H9 (cell line): ENCODE measurements around the gene RNF8. TPM values are rescaled to one million over a fixed set of nuclear protein-coding genes. Genes with fewer than 3 reads are reported as not detected.

Experiments
- DNase-seq: peaks from one replicate; pipeline ENCODE4 v3.0.0-alpha.2; 2017
- H2AFZ ChIP-seq: one replicate; pipeline ENCODE4 v1.6.1; 2013; ENCODE audit warnings: mild to moderate bottlenecking, low read length, control low read depth, moderate library complexity
- H2AK5ac ChIP-seq: 2 replicates; pipeline ENCODE4 v1.6.1; 2013; ENCODE audit warnings: low read length, control low read depth, mixed read lengths; ENCODE audit not compliant: insufficient read length
- H2BK120ac ChIP-seq: one replicate; pipeline ENCODE4 v1.6.1; 2013; ENCODE audit warnings: low read depth, mild to moderate bottlenecking, low read length, control low read depth, inconsistent platforms; ENCODE audit not compliant: poor library complexity, severe bottlenecking
- H2BK12ac ChIP-seq: 2 replicates; pipeline ENCODE4 v1.6.1; 2013; ENCODE audit warnings: low read length, control low read depth, mixed read lengths, low read depth; ENCODE audit not compliant: insufficient read length
- H2BK15ac ChIP-seq: 2 replicates; pipeline ENCODE4 v1.6.1; 2013; ENCODE audit warnings: low read depth, low read length, control low read depth
- H2BK20ac ChIP-seq: one replicate; pipeline ENCODE4 v1.6.1; 2013; ENCODE audit warnings: low read depth, mild to moderate bottlenecking, low read length, control low read depth, inconsistent platforms; ENCODE audit not compliant: poor library complexity, severe bottlenecking
- H2BK5ac ChIP-seq: 2 replicates; pipeline ENCODE4 v1.6.1; 2013; ENCODE audit warnings: low read length, control low read depth, mixed read lengths; ENCODE audit not compliant: insufficient read length
- H3K14ac ChIP-seq: 2 replicates; pipeline ENCODE4 v1.6.1; 2013; ENCODE audit warnings: low read length, control low read depth; ENCODE audit not compliant: insufficient read depth
- H3K18ac ChIP-seq: 2 replicates; pipeline ENCODE4 v1.6.1; 2013; ENCODE audit warnings: low read depth, mild to moderate bottlenecking, mixed read lengths, low read length, control low read depth; ENCODE audit not compliant: insufficient read length
- H3K23ac ChIP-seq: 2 replicates; pipeline ENCODE4 v1.6.1; 2013; ENCODE audit warnings: low read length, control low read depth, mixed read lengths, low read depth; ENCODE audit not compliant: insufficient read length
- H3K23me2 ChIP-seq: 2 replicates; pipeline ENCODE4 v1.6.1; 2013; ENCODE audit warnings: low read depth, mild to moderate bottlenecking, mixed read lengths, low read length, control low read depth; ENCODE audit not compliant: insufficient read length, poor library complexity, severe bottlenecking
- H3K27ac ChIP-seq: 2 replicates; pipeline ENCODE4 v1.5.1; 2013; ENCODE audit warnings: low read length, control low read depth, mixed read lengths, low read depth; ENCODE audit not compliant: insufficient read length
- H3K27me3 ChIP-seq: 2 replicates; pipeline ENCODE4 v1.6.1; 2013; ENCODE audit warnings: low read length, control low read depth, inconsistent platforms; ENCODE audit not compliant: insufficient read depth
- H3K4ac ChIP-seq: 2 replicates; pipeline ENCODE4 v1.6.1; 2013; ENCODE audit warnings: low read depth, mild to moderate bottlenecking, control low read depth, inconsistent platforms, low read length, moderate library complexity
- H3K4me1 ChIP-seq: 2 replicates; pipeline ENCODE4 v1.6.1; 2013; ENCODE audit warnings: low read length, control low read depth, inconsistent platforms; ENCODE audit not compliant: insufficient read depth
- H3K4me2 ChIP-seq: 2 replicates; pipeline ENCODE4 v1.6.1; 2013; ENCODE audit warnings: low read length, control low read depth, mixed read lengths; ENCODE audit not compliant: insufficient read length, insufficient read depth
- H3K56ac ChIP-seq: 2 replicates; pipeline ENCODE4 v1.6.1; 2013; ENCODE audit warnings: low read depth, mild to moderate bottlenecking, mixed read lengths, low read length, control low read depth; ENCODE audit not compliant: insufficient read length
- H3K79me1 ChIP-seq: 2 replicates; pipeline ENCODE4 v1.6.1; 2013; ENCODE audit warnings: low read depth, mild to moderate bottlenecking, moderate library complexity, low read length, control low read depth, inconsistent platforms; ENCODE audit not compliant: insufficient read depth, poor library complexity, severe bottlenecking
- H3K79me2 ChIP-seq: 2 replicates; pipeline ENCODE4 v1.6.1; 2013; ENCODE audit warnings: low read length, control low read depth, inconsistent platforms; ENCODE audit not compliant: insufficient read depth
- H3K9ac ChIP-seq: 2 replicates; pipeline ENCODE4 v1.6.1; 2013; ENCODE audit warnings: low read length, control low read depth, mixed read lengths; ENCODE audit not compliant: insufficient read length; ENCODE audit errors: extremely low read depth
- H3K9me3 ChIP-seq: one replicate; pipeline ENCODE4 v1.6.1; 2013; ENCODE audit warnings: low read depth, low read length, inconsistent platforms; ENCODE audit not compliant: control insufficient read depth
- H3T11ph ChIP-seq: one replicate; pipeline ENCODE4 v1.6.1; 2013; ENCODE audit warnings: mild to moderate bottlenecking, low read length, control low read depth, inconsistent platforms
- H4K20me1 ChIP-seq: one replicate; pipeline ENCODE4 v1.6.1; 2013; ENCODE audit not compliant: control insufficient read depth, insufficient read length, insufficient read depth
- H4K5ac ChIP-seq: 2 replicates; pipeline ENCODE4 v1.6.1; 2013; ENCODE audit warnings: low read depth, mild to moderate bottlenecking, mixed read lengths, low read length, control low read depth; ENCODE audit not compliant: insufficient read length
- H4K8ac ChIP-seq: replicated peaks from 2 replicates; pipeline ENCODE4 v1.6.1; 2013; ENCODE audit warnings: low read length, control low read depth, mixed read lengths, low read depth; ENCODE audit not compliant: insufficient read length
- H4K91ac ChIP-seq: 2 replicates; pipeline ENCODE4 v1.6.1; 2013; ENCODE audit warnings: low read depth, mild to moderate bottlenecking, moderate library complexity, mixed read lengths, low read length, control low read depth; ENCODE audit not compliant: insufficient read length
- H3K27ac Mint-ChIP-seq, 3 experiments: 2 replicates in 2 of 3; 3 replicates in 1 of 3; pipeline ENCODE4 v1.8.0; 2020 to 2021; ENCODE audit warnings: mixed read lengths in 3 of 3, mild to moderate bottlenecking in 1 of 3, moderate library complexity in 1 of 3
- H3K27me3 Mint-ChIP-seq: 2 replicates; pipeline ENCODE4 v1.8.0; 2021; ENCODE audit warnings: low read depth, mild to moderate bottlenecking, moderate library complexity, mixed read lengths
- H3K36me3 Mint-ChIP-seq, 3 experiments: 2 replicates in 2 of 3; 3 replicates in 1 of 3; pipeline ENCODE4 v1.8.0; 2020 to 2021; ENCODE audit warnings: low read depth in 3 of 3, mixed read lengths in 3 of 3; ENCODE audit not compliant: insufficient read depth in 1 of 3
- H3K4me1 Mint-ChIP-seq, 2 experiments: 2 replicates each; pipeline ENCODE4 v1.8.0; 2020; ENCODE audit warnings: mixed read lengths in 2 of 2
- H3K4me3 Mint-ChIP-seq, 2 experiments: 2 replicates in 1 of 2; 3 replicates in 1 of 2; pipeline ENCODE4 v1.8.0; 2020 to 2021; ENCODE audit warnings: mild to moderate bottlenecking in 2 of 2, mixed read lengths in 2 of 2, moderate library complexity in 1 of 2
- H3K9me3 Mint-ChIP-seq, 2 experiments: 2 replicates in 1 of 2; 3 replicates in 1 of 2; pipeline ENCODE4 v1.8.0; 2020; ENCODE audit warnings: mild to moderate bottlenecking in 2 of 2, mixed read lengths in 2 of 2, moderate library complexity in 1 of 2
- CTCF ChIP-seq: fragments of 200-600 bp; sonication (generic); conservative IDR thresholded peaks from 3 replicates; pipeline ENCODE4 v1.8.0; 2021; ENCODE audit warnings: antibody characterized with exemption, mild to moderate bottlenecking
- WGBS: extraction: QIAGEN DNeasy Blood & Tissue Kit; methylation state at CpG from one replicate; pipeline ENCODE4 v1.1.7; 2013; ENCODE audit warnings: missing lambda C conversion rate, low lambda C conversion rate, mixed read lengths; ENCODE audit not compliant: insufficient read length; ENCODE audit errors: extremely low coverage; 5-methylcytosine and 5-hydroxymethylcytosine counted together
- long read RNA-seq: library from polyadenylated mRNA; unstranded; transcript quantifications from one replicate; pipeline ENCODE4 v2.0.0, GENCODE V29; 2020
- total RNA-seq: library from RNA; stranded (reverse); gene quantifications from 2 replicates; pipeline ENCODE4 v1.2.1, GENCODE V29; 2021

Gene RNF8
- 34.5 and 34.7 TPM in 2 replicates for total RNA-seq
- long read RNA-seq, full-length matches to known transcripts = 133 of 180 reads
- long read RNA-seq, partial matches to known transcripts = 14 of 180 reads
- long read RNA-seq, other reads (novel, unspliced or antisense) = 33 of 180 reads

DNA sequence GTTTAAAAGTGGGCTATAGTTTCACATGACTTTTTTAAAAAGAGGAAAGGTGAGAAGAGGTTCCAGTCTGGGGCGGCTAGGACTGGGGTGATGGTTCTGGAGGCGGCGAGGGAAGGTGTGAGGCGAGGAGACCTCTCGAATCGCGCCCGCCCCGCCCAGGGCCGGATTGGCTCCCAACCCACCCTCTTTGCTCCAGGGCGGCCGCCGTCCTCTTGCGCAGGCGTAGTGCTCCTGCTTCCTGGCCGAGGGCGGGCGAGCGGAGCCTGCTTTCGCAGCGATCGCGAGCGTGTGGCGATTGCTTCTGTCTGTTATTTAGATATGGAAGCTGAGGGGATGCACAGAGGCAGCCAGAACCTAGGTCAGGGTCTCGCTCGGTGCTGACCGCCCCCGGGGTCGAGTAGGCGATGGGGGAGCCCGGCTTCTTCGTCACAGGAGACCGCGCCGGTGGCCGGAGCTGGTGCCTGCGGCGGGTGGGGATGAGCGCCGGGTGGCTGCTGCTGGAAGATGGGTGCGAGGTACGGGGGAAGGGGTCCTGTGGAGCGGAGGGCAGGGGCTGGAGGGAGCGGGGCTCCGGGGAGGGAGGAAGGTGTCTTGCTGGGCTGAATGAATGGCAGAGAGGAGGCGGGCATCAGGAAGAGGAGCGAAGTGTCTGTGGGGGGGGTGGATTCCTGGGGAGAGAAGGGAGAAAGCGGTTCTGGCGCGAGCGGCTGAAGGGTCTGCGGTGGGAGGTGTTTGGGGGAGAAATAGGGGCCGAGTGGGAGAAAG is at the start of gene RNF8:
Gene RNF8 (plus strand): TSS at position 223 of the 765 bp plus-strand sequence. CDS start 182 bp downstream, at position 405.
- Histone ChIP-seq H3K18ac (peak within 1 kb of the TSS; percentile 5), H3K79me2 (peaks cover 12% of the 10 kb centered on the region; the same call in 1 of the 2 replicates), H3K9ac (peak within 1 kb of the TSS; percentile 80), H2BK5ac (no peak within 1 kb of the TSS), H2AFZ (no peak within 1 kb of the TSS), H4K91ac (no peak within 1 kb of the TSS), H4K5ac (no peak within 1 kb of the TSS), H3K4me2 (peak within 1 kb of the TSS; percentile 83), H3K14ac (peak within 1 kb of the TSS; percentile 50), H3K23ac (no peak within 1 kb of the TSS), H3K23me2 (peaks cover 11% of the 10 kb centered on the region), H3K79me1 (no peaks in the 10 kb centered on the region), H4K8ac (no peak within 1 kb of the TSS), H2AK5ac (no peak within 1 kb of the TSS), H3K27me3 (no peaks in the 10 kb centered on the region), H2BK15ac (no peak within 1 kb of the TSS), H3K27ac (no peak within 1 kb of the TSS), H3K9me3 (no peaks in the 10 kb centered on the region), H2BK20ac (no peak within 1 kb of the TSS), H3K4ac (no peak within 1 kb of the TSS), H3K4me1 (peaks cover 4% of the 10 kb centered on the region; the same call in 1 of the 2 replicates), H2BK12ac (peak within 1 kb of the TSS; percentile 22), H3K56ac (no peak within 1 kb of the TSS), H4K20me1 (no peaks in the 10 kb centered on the region), H3T11ph (no peak within 1 kb of the TSS), H2BK120ac (no peak within 1 kb of the TSS)
- peaks cover 0 to 5% of the 10 kb centered on the region in 2 experiments; a peak in 1 of 5 replicates for H3K9me3 Mint-ChIP-seq
- H3K36me3 Mint-ChIP-seq = no peaks in the 10 kb centered on the region
- peaks cover 22 to 26% of the 10 kb centered on the region in 2 experiments for H3K4me1 Mint-ChIP-seq
- no CpG with 5 or more reads among the region's 54 CpGs for WGBS
- TF ChIP-seq CTCF = no peak
- H3K27me3 Mint-ChIP-seq = peaks cover 18% of the 10 kb centered on the region
- DNase-seq = peak; percentile 96
- peak within 1 kb of the TSS; percentile 93 to 99 (median 93) for H3K27ac Mint-ChIP-seq
- H3K4me3 Mint-ChIP-seq = peak within 1 kb of the TSS; percentile 95 to 99
